ENCODE measurements around the gene NPRL2.

The NPRL2 gene

GRCh38 chr3:50350527-50351322 is at the start of gene NPRL2, which contains the start of gene CYB561D2:
TSS of gene NPRL2 (minus strand) at chr3:50350775. CDS start at chr3:50350652, 123 bp downstream.
TSS of gene CYB561D2 (plus strand) at chr3:50350862. CDS start at chr3:50351434, 572 bp downstream.
- DNase-seq, result peak; percentile 75

GRCh38 chr3:50396502-50396901 is 45.9 kb upstream of the NPRL2 start:
- DNase-seq, result no peak

GRCh38 chr3:50395070-50395860 is 44.7 kb upstream of the NPRL2 start:
- no peak for DNase-seq

GRCh38 chr3:50393061-50393460 is 42.5 kb upstream of the NPRL2 start:
- DNase-seq, result no peak

GRCh38 chr3:50392101-50392715 is 41.6 kb upstream of the NPRL2 start:
- DNase-seq, result no peak

- DNase-seq, result peak; percentile 69
These were observed 40.1 kb upstream of the NPRL2 start for GRCh38 chr3:50390508-50391224.

GRCh38 chr3:50389414-50389767 is 38.8 kb upstream of the NPRL2 start:
- DNase-seq, result no peak

GRCh38 chr3:50388720-50389413 is 38.3 kb upstream of the NPRL2 start:
- DNase-seq, result no peak

GRCh38 chr3:50388016-50388719 is 37.6 kb upstream of the NPRL2 start:
- no peak for DNase-seq

- no peak for DNase-seq
These were observed 35.2 kb upstream of the NPRL2 start for GRCh38 chr3:50385754-50386153.

GRCh38 chr3:50383750-50384149 is 33.2 kb upstream of the NPRL2 start:
- DNase-seq, result no peak

GRCh38 chr3:50382722-50383121 is 32.1 kb upstream of the NPRL2 start:
- no peak for DNase-seq

- DNase-seq, result peak; percentile 74
These were observed 30.8 kb upstream of the NPRL2 start for GRCh38 chr3:50381383-50381782.

GRCh38 chr3:50380405-50381085 is 30.0 kb upstream of the NPRL2 start:
- DNase-seq, result no peak

- no peak for DNase-seq
These were observed 28.2 kb upstream of the NPRL2 start for GRCh38 chr3:50378757-50379156.

- DNase-seq, result no peak
These were observed 27.4 kb upstream of the NPRL2 start for GRCh38 chr3:50378024-50378423.

- no peak for DNase-seq
These were observed 24.8 kb upstream of the NPRL2 start for GRCh38 chr3:50375258-50375931.

GRCh38 chr3:50374363-50375257 is 24.0 kb upstream of the NPRL2 start:
- no peak for DNase-seq

Data from NCI-H1105 (cell line).